H7 (cell line): ENCODE measurements around the gene LONP2. TPM values are rescaled to one million over a fixed set of nuclear protein-coding genes. Genes with fewer than 3 reads are reported as not detected.
A peak's percentile ranks its signal among the peaks of the same experiment; 100 is the strongest.
"Not testable (repeated sequence)": the region's sequence is repeated elsewhere in the genome, so short reads cannot be mapped to it uniquely, and the experiment has no call there.

ENCODE experiments used
- DNase-seq: peaks from one replicate; pipeline ENCODE4 v3.0.0; 2012
- H3K27me3 ChIP-seq: 2 replicates; pipeline ENCODE4 v1.6.0; 2011; ENCODE audit warnings: mild to moderate bottlenecking, low read length; ENCODE audit not compliant: control insufficient read depth, insufficient read depth
- H3K36me3 ChIP-seq: replicated peaks from 2 replicates; pipeline ENCODE4 v1.5.1; 2011; ENCODE audit warnings: low read length; ENCODE audit not compliant: control insufficient read depth, insufficient read depth
- H3K4me3 ChIP-seq: 2 replicates; pipeline ENCODE4 v1.5.1; 2011; ENCODE audit warnings: low read depth, mild to moderate bottlenecking, control low read depth, low read length, moderate library complexity; ENCODE audit not compliant: insufficient read depth
- total RNA-seq: library from RNA; depleted of rRNA; stranded (reverse); fragments of >200 nt; shearing (Covaris generic); gene quantifications from 2 replicates; pipeline ENCODE4 v1.2.3, GENCODE V29; 2014

Gene LONP2
- total RNA-seq, 1 experiment from 2014 or later: 26.4 TPM

- no peak for DNase-seq
- Histone ChIP-seq H3K4me3 (no peak overlapping the region), H3K27me3 (no peaks in the 10 kb centered on the region), H3K36me3 (no peaks in the 10 kb centered on the region)
Observed at GRCh38 chr16:48223490-48223889, 20.6 kb upstream of the LONP2 start.

DNA sequence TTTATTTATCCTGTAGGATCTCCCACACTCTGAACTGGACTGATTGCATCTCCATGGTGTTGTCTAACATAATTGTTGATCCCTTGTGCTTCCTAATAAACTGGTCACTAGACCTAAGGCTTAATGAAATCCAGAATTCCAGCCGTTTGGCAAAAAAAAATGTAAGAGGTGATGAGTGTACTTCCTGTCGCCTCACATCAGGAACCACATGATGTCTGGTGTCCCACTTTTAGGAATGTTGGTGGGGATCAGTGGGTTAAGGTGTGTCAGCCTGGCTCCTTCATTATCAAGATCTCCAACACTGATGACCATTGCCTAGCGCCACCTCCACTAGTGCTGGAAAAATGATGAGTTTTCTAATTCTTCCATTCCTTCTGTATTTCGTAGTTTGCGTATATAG is 18.6 kb upstream of the LONP2 start:
- DNase-seq: no peak
- H3K36me3 ChIP-seq: no peaks in the 10 kb centered on the region
- H3K4me3 ChIP-seq: no peak overlapping the region
- H3K27me3 ChIP-seq: no peaks in the 10 kb centered on the region

DNA sequence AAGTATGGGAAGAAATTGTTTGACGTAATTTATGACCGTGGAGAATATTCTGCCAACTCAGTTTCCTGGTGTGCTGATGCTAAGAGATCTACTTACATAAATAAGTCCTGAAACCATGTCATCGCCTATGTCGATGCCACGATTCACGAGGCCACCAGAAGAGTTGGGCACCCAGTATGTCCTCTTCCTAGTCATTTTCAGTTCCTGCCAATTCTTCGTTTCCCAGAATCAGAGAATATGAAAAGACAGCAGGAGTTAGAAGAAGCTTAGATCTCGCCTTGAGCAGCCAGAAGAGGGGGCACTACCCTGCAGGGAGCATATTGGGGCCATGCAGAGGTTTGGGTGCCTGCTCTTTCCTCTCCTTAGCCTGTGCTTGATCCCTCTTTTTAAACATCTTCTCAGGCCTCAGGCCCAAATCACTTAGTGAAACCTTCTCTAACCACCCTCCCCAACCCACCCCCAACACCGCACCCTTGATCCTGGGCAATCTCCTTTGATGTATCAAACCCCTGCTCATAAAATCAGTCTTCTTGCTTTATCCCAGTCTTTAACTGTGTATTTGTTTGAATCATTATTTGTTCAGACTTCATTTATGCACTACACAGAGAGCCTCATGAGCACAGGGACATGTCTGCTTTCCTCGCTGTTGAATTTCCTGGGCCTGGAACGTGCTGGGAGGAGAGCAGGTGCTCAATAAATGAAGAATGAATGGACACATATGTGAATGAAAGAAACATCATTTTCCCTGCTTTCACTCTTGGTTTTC is 12.2 kb upstream of the LONP2 start:
- peak; percentile 74 for DNase-seq
- Histone ChIP-seq H3K4me3 (no peak overlapping the region), H3K36me3 (no peaks in the 10 kb centered on the region), H3K27me3 (no peaks in the 10 kb centered on the region)

DNA sequence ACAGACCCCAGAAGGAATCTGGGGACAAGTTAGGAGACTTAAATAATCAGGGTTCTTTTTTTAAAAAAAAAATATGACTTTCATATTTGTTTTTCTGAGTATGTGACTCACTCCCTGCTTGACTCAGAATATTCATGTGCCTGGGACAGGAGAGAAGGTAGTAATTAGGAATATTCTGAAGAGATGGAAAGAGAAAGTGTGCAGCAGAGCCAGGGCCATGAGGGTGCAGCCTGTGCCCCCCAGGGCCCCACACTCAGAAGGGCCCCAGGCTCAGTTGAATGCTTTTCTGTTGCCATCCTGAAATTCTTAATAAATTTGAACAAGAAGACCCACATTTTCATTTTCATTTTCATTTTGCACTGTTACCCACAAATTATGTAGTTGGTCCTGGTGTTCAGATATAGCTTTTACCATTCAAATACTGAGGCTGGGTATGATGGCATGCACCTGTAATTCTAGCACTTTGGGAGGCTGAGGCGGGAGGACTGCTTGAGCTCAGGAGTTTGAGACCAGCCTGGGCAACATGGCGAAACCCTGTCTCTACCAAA is 11.5 kb upstream of the LONP2 start:
- DNase-seq: no peak
- Histone ChIP-seq H3K36me3 (no peaks in the 10 kb centered on the region), H3K27me3 (no peaks in the 10 kb centered on the region), H3K4me3 (no peak overlapping the region)

- Histone ChIP-seq H3K36me3 (no peaks in the 10 kb centered on the region), H3K27me3 (no peaks in the 10 kb centered on the region), H3K4me3 (no peak overlapping the region)
- no peak for DNase-seq
Observed at GRCh38 chr16:48234630-48235029, 9.5 kb upstream of the LONP2 start.

GRCh38 chr16:48235058-48235555 is 9.0 kb upstream of the LONP2 start:
- no peaks in the 10 kb centered on the region for H3K27me3 ChIP-seq
- H3K4me3 ChIP-seq: no peak overlapping the region
- no peak for DNase-seq
- H3K36me3 ChIP-seq: no peaks in the 10 kb centered on the region

- H3K27me3 ChIP-seq: no peaks in the 10 kb centered on the region
- no peak for DNase-seq
- H3K4me3 ChIP-seq: no peak overlapping the region
- H3K36me3 ChIP-seq: no peaks in the 10 kb centered on the region
Observed at GRCh38 chr16:48235556-48236136, 8.5 kb upstream of the LONP2 start.

DNA sequence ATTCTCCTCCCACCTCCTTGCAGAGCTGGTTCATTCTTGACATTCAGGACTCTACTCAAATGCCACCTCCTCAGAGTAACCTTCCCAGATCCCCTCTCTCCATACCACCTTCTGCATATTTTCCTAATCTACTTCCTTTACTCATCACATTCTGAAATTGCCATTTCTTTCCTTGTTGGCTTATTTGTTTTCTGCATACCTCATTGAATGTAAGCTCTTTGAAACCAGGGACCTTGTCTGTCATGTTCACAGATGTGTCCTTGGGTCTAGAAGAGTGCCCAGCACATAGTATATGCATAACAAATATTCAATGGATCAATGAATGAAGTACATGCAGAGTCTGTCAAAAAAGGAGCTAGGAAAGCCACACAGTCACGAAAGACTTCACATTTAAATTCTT is 7.8 kb upstream of the LONP2 start:
- Histone ChIP-seq H3K27me3 (no peaks in the 10 kb centered on the region), H3K36me3 (no peaks in the 10 kb centered on the region), H3K4me3 (no peak overlapping the region)
- DNase-seq: no peak

- H3K36me3 ChIP-seq, DNase-seq, H3K4me3 ChIP-seq, H3K27me3 ChIP-seq: not testable (repeated sequence)
Observed at GRCh38 chr16:48240147-48240546, 4.0 kb upstream of the LONP2 start.

- H3K4me3 ChIP-seq: peak overlapping the region; percentile 94
- H3K36me3 ChIP-seq: no peaks in the 10 kb centered on the region
- DNase-seq: no peak
- H3K27me3 ChIP-seq: no peaks in the 10 kb centered on the region
Observed at GRCh38 chr16:48244863-48245195, 729 bp downstream of the LONP2 start.

- no peak for DNase-seq
- no peaks in the 10 kb centered on the region for H3K27me3 ChIP-seq
- H3K4me3 ChIP-seq: no peak overlapping the region
- no peaks in the 10 kb centered on the region for H3K36me3 ChIP-seq
Observed at GRCh38 chr16:48246066-48246465, 2.0 kb downstream of the LONP2 start.

DNA sequence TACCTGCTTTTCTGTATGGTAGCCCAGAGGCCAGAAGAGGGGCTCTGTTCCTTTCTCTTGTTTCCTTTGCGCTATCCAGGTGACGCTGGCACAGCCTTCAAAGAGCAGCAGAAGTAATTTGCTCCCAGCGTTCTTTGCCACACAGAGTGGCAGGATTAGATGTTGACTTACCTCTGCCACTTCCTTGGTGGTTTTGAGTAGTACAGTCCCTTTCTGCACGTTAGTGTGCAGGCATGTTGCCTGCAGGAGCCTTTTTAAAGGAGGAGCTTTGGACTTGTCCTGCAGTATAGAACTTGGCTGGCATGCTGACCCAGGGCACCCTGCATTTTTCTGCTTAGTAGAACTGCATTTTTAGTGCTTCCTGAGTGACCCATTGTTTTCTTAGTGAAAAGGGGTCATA is 3.2 kb downstream of the LONP2 start, which contains the start of gene ABCC11:
Gene ABCC11, minus strand, starts transcription at position 229 of the 400 bp plus-strand sequence. CDS start 15,618 bp downstream, outside the sequence.
- Histone ChIP-seq H3K36me3 (no peaks in the 10 kb centered on the region), H3K4me3 (no peak within 1 kb of the TSS), H3K27me3 (no peaks in the 10 kb centered on the region)
- no peak for DNase-seq

DNA sequence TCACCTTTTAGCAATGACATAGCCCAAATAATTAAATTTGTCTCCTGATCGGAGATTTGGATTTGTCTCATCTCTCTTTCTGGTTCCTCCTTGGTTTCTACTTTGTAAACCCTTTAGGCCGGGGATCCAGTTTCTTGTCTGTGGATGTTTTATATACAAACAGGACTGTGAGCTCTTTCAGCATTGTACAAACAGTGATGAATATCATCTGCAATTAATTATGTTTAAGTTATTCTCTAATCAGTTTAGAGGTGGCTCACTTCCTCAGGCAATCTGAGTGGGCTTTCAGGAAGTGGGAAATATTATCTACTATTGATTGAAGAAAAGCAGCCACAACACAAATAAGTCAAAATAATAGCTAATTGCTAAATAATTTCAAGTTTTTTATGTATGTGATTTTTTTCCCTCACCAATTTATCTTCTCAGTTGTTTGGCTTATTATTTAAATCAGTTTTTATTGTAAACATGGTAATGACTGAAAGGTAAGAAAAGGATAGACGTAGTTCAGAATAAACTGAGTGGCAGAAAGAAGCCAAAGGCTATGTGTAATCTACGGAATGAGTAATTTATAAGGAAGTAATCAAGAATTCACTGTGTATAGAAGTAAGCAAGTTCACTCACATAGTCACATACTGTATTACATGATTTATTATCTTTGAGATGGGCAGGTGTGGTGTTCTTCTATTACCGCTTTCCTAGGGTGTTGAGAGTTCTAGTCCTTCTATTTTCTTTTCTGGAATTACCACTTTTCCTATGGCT is 6.6 kb downstream of the LONP2 start:
- Histone ChIP-seq H3K27me3 (no peaks in the 10 kb centered on the region), H3K4me3 (no peak overlapping the region), H3K36me3 (0 out of 2 replicates have a peak, but pooled peaks cover 1% of the 10 kb centered on the region)
- no peak for DNase-seq

DNA sequence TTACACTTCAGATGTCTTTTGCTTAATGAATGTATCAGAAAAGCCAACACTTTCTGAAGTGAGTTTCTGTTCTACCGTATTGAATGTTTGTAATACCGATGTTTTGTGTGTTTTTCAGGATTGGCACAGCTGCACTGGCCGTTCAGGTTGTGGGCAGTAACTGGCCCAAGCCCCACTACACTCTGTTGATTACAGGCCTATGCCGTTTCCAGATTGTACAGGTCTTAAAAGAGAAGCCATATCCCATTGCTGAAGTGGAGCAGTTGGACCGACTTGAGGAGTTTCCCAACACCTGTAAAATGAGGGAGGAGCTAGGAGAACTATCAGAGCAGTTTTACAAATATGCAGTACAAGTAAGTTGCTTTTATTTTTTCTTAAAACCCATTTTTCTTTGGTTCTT is 7.9 kb downstream of the LONP2 start:
- no peak for DNase-seq
- Histone ChIP-seq H3K4me3 (no peak overlapping the region), H3K27me3 (no peaks in the 10 kb centered on the region), H3K36me3 (0 out of 2 replicates have a peak, but pooled peaks cover 1% of the 10 kb centered on the region)
